ENCODE measurements around the gene CRACDL. TPM values are rescaled to one million over a fixed set of nuclear protein-coding genes. Genes with fewer than 3 reads are reported as not detected.

The CRACDL gene
- total and polyA plus RNA-seq, 4 experiments from 2014 or later, result 0.25 to 1.3 (median 1.2) TPM

- no peaks in the 10 kb centered on the region for H3K9me3 ChIP-seq (ENCODE audit: control insufficient read depth in 1 of 2, low read length in 2 of 2)
- H3K27ac ChIP-seq (ENCODE audit: low read depth, low read length), result no peak overlapping the region
- no peaks in the 10 kb centered on the region for H3K36me3 ChIP-seq (ENCODE audit: insufficient read depth, low read length)
- Mint-ChIP-seq H3K4me1 (peaks cover 3 to 7% (median 5%) of the 10 kb centered on the region in 4 donors), H3K27me3 (peaks cover 25 to 50% of the 10 kb centered on the region in 2 donors), H3K27ac (no peak overlapping the region), H3K9me3 (peaks cover 0 to 1% (median 0%) of the 10 kb centered on the region in 8 donors), H3K36me3 (no peaks in the 10 kb centered on the region), H3K4me3 (no peak overlapping the region)
- ChIA-PET CTCF (ENCODE audit: partially characterized antibody) (no interaction called here), POLR2A (ENCODE audit: partially characterized antibody) (no interaction called here)
- peaks cover 6% of the 10 kb centered on the region for H3K4me1 ChIP-seq (ENCODE audit: insufficient read depth, low read length)
- DNase-seq, result no peak
- H3K4me3 ChIP-seq (ENCODE audit: low read length in 2 of 2), result no peak overlapping the region
- H3K27me3 ChIP-seq (ENCODE audit: insufficient read depth, low read length), result peaks cover 6% of the 10 kb centered on the region
- intact Hi-C loops (cut with micrococcal nuclease), result no loop called here
These were observed 3.9 kb downstream of the CRACDL start for GRCh38 chr2:98932164-98932563.

- POLR2A ChIA-PET (ENCODE audit: partially characterized antibody), result no interaction called here
- DNase-seq, result no peak
These were observed 4.4 kb downstream of the CRACDL start for GRCh38 chr2:98931596-98931995.

DNA sequence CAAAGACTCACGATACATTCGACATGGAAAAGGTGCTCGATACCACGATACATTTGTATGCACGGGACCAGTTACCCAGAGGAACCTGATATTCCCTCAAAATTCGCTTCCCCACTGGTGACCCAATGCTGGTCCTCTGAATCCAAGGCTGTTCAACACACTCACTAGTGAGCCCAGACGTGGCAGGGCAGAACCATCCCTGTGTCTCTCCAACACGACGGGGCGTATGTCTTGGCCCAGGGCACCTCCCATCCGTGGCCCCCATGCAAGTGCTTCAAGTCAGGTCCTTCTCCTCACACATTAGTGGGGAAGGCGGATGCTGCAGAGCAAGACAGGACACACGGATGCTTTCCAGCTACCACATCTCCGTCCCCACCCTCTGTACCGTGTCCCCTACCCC lies 6.1 kb downstream of the CRACDL start:
- Histone ChIP-seq H3K9me3 (ENCODE audit: control insufficient read depth in 1 of 2, low read length in 2 of 2) (no peaks in the 10 kb centered on the region), H3K4me1 (ENCODE audit: insufficient read depth, low read length) (no peaks in the 10 kb centered on the region), H3K27ac (ENCODE audit: low read depth, low read length) (no peak overlapping the region), H3K4me3 (ENCODE audit: low read length in 2 of 2) (no peak overlapping the region), H3K27me3 (ENCODE audit: insufficient read depth, low read length) (no peaks in the 10 kb centered on the region), H3K36me3 (ENCODE audit: insufficient read depth, low read length) (no peaks in the 10 kb centered on the region)
- H3K4me3 Mint-ChIP-seq, result no peak overlapping the region
- H3K27me3 Mint-ChIP-seq, result peaks cover 20 to 41% of the 10 kb centered on the region in 2 donors
- POLR2A ChIA-PET (ENCODE audit: partially characterized antibody), result no interaction called here
- no peaks in the 10 kb centered on the region for H3K4me1 Mint-ChIP-seq
- no peak overlapping the region for H3K27ac Mint-ChIP-seq
- intact Hi-C loops (cut with micrococcal nuclease), result no loop called here
- CTCF ChIA-PET (ENCODE audit: partially characterized antibody), result no interaction called here
- H3K36me3 Mint-ChIP-seq, result no peaks in the 10 kb centered on the region
- no peak for DNase-seq
- H3K9me3 Mint-ChIP-seq, result peaks cover 0 to 1% (median 0%) of the 10 kb centered on the region in 8 donors

More at GRCh38 chr2:98931596-98931995, 4.4 kb downstream of the CRACDL start:
- Mint-ChIP-seq H3K4me1 (peaks cover 3 to 6% (median 4%) of the 10 kb centered on the region in 4 donors), H3K36me3 (no peaks in the 10 kb centered on the region), H3K4me3 (no peak overlapping the region), H3K9me3 (peaks cover 0 to 1% (median 0%) of the 10 kb centered on the region in 8 donors), H3K27me3 (peaks cover 24 to 47% of the 10 kb centered on the region in 2 donors), H3K27ac (no peak overlapping the region)
- no peaks in the 10 kb centered on the region for H3K36me3 ChIP-seq (ENCODE audit: insufficient read depth, low read length)
- CTCF ChIA-PET (ENCODE audit: partially characterized antibody), result no interaction called here
- H3K9me3 ChIP-seq (ENCODE audit: control insufficient read depth in 1 of 2, low read length in 2 of 2), result no peaks in the 10 kb centered on the region
- H3K27me3 ChIP-seq (ENCODE audit: insufficient read depth, low read length), result peaks cover 5% of the 10 kb centered on the region
- H3K4me3 ChIP-seq (ENCODE audit: low read length in 2 of 2), result no peak overlapping the region
- intact Hi-C loops (cut with micrococcal nuclease), result no loop called here
- no peak overlapping the region for H3K27ac ChIP-seq (ENCODE audit: low read depth, low read length)
- H3K4me1 ChIP-seq (ENCODE audit: insufficient read depth, low read length), result peaks cover 3% of the 10 kb centered on the region

DNA sequence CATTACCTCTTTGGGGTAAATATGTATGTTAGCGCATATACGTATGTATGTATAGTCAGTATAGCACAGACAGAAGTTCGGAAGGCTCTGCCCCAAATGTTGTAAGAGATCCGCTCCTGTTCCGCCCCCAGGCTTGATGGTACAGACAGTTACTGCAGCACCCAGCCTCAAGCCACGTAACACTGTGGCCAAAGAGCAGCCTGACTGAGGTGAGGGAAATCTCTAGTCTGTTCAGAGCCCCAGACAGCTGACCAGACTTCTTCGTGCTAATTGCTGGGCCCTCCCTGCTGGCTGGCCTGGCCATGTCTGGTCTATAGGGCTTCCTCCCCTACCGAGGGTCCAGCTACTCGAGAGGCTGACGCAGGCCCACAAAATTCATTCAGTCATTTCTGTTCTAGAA lies 7.8 kb downstream of the CRACDL start:
- peaks cover 0 to 9% (median 0%) of the 10 kb centered on the region in 8 donors for H3K9me3 Mint-ChIP-seq
- no peaks in the 10 kb centered on the region for H3K36me3 ChIP-seq (ENCODE audit: insufficient read depth, low read length)
- H3K4me1 Mint-ChIP-seq, result no peaks in the 10 kb centered on the region
- CTCF ChIA-PET (ENCODE audit: partially characterized antibody), result no interaction called here
- H3K27me3 ChIP-seq (ENCODE audit: insufficient read depth, low read length), result no peaks in the 10 kb centered on the region
- H3K27ac Mint-ChIP-seq, result no peak overlapping the region
- POLR2A ChIA-PET (ENCODE audit: partially characterized antibody), result no interaction called here
- H3K9me3 ChIP-seq (ENCODE audit: control insufficient read depth in 1 of 2, low read length in 2 of 2), result no peaks in the 10 kb centered on the region
- no peaks in the 10 kb centered on the region for H3K36me3 Mint-ChIP-seq
- H3K4me1 ChIP-seq (ENCODE audit: insufficient read depth, low read length), result no peaks in the 10 kb centered on the region
- no peak overlapping the region for H3K27ac ChIP-seq (ENCODE audit: low read depth, low read length)
- no peak overlapping the region for H3K4me3 Mint-ChIP-seq
- no peak overlapping the region for H3K4me3 ChIP-seq (ENCODE audit: low read length in 2 of 2)
- H3K27me3 Mint-ChIP-seq, result peaks cover 17 to 37% of the 10 kb centered on the region in 2 donors
- no peak for DNase-seq
- intact Hi-C loops (cut with micrococcal nuclease), result no loop called here

GRCh38 chr2:98927027-98927426 lies 9.0 kb downstream of the CRACDL start:
- intact Hi-C loops (cut with micrococcal nuclease), result no loop called here
- no peaks in the 10 kb centered on the region for H3K27me3 ChIP-seq (ENCODE audit: insufficient read depth, low read length)
- CTCF ChIA-PET (ENCODE audit: partially characterized antibody), result no interaction called here
- H3K4me1 ChIP-seq (ENCODE audit: insufficient read depth, low read length), result no peaks in the 10 kb centered on the region
- H3K36me3 Mint-ChIP-seq, result no peaks in the 10 kb centered on the region
- peaks cover 13 to 28% of the 10 kb centered on the region in 2 donors for H3K27me3 Mint-ChIP-seq
- POLR2A ChIA-PET (ENCODE audit: partially characterized antibody), result no interaction called here
- H3K4me1 Mint-ChIP-seq, result no peaks in the 10 kb centered on the region
- no peaks in the 10 kb centered on the region for H3K36me3 ChIP-seq (ENCODE audit: insufficient read depth, low read length)
- H3K4me3 Mint-ChIP-seq, result no peak overlapping the region
- H3K27ac ChIP-seq (ENCODE audit: low read depth, low read length), result no peak overlapping the region
- peaks cover 0 to 9% (median 0%) of the 10 kb centered on the region in 8 donors for H3K9me3 Mint-ChIP-seq
- DNase-seq, result no peak
- H3K9me3 ChIP-seq (ENCODE audit: control insufficient read depth in 1 of 2, low read length in 2 of 2), result no peaks in the 10 kb centered on the region
- no peak overlapping the region for H3K27ac Mint-ChIP-seq
- H3K4me3 ChIP-seq (ENCODE audit: low read length in 2 of 2), result no peak overlapping the region

GRCh38 chr2:98926601-98927000 lies 9.4 kb downstream of the CRACDL start:
- peaks cover 11 to 26% of the 10 kb centered on the region in 2 donors for H3K27me3 Mint-ChIP-seq
- no peak overlapping the region for H3K27ac Mint-ChIP-seq
- POLR2A ChIA-PET (ENCODE audit: partially characterized antibody), result no interaction called here
- Histone ChIP-seq H3K27ac (ENCODE audit: low read depth, low read length) (no peak overlapping the region), H3K4me1 (ENCODE audit: insufficient read depth, low read length) (no peaks in the 10 kb centered on the region), H3K36me3 (ENCODE audit: insufficient read depth, low read length) (no peaks in the 10 kb centered on the region), H3K4me3 (ENCODE audit: low read length in 2 of 2) (no peak overlapping the region), H3K27me3 (ENCODE audit: insufficient read depth, low read length) (no peaks in the 10 kb centered on the region), H3K9me3 (ENCODE audit: control insufficient read depth in 1 of 2, low read length in 2 of 2) (no peaks in the 10 kb centered on the region)
- no peak for DNase-seq
- intact Hi-C loops (cut with micrococcal nuclease), result no loop called here
- H3K4me3 Mint-ChIP-seq, result no peak overlapping the region
- CTCF ChIA-PET (ENCODE audit: partially characterized antibody), result no interaction called here
- no peaks in the 10 kb centered on the region for H3K36me3 Mint-ChIP-seq
- H3K9me3 Mint-ChIP-seq, result peaks cover 0 to 9% (median 0%) of the 10 kb centered on the region in 8 donors
- no peaks in the 10 kb centered on the region for H3K4me1 Mint-ChIP-seq

GRCh38 chr2:98924910-98925309 lies 11.1 kb downstream of the CRACDL start:
- no peaks in the 10 kb centered on the region for H3K27me3 ChIP-seq (ENCODE audit: insufficient read depth, low read length)
- ChIA-PET CTCF (ENCODE audit: partially characterized antibody) (no interaction called here), POLR2A (ENCODE audit: partially characterized antibody) (no interaction called here)
- DNase-seq, result no peak
- H3K4me1 ChIP-seq (ENCODE audit: insufficient read depth, low read length), result no peaks in the 10 kb centered on the region
- Mint-ChIP-seq H3K27ac (no peak overlapping the region), H3K4me3 (no peak overlapping the region), H3K9me3 (peaks cover 0 to 9% (median 0%) of the 10 kb centered on the region in 8 donors), H3K27me3 (peaks cover 16 to 32% of the 10 kb centered on the region in 2 donors), H3K36me3 (no peaks in the 10 kb centered on the region), H3K4me1 (no peaks in the 10 kb centered on the region)
- H3K9me3 ChIP-seq (ENCODE audit: control insufficient read depth in 1 of 2, low read length in 2 of 2), result no peaks in the 10 kb centered on the region
- no peak overlapping the region for H3K4me3 ChIP-seq (ENCODE audit: low read length in 2 of 2)
- H3K27ac ChIP-seq (ENCODE audit: low read depth, low read length), result no peak overlapping the region
- intact Hi-C loops (cut with micrococcal nuclease), result no loop called here
- H3K36me3 ChIP-seq (ENCODE audit: insufficient read depth, low read length), result no peaks in the 10 kb centered on the region

Data from CD4-positive, alpha-beta memory T cell (primary cell).